NT2/D1 (cell line): ENCODE measurements around the gene TCAF2.
"Not testable (repeated sequence)": the region's sequence is repeated elsewhere in the genome, so short reads cannot be mapped to it uniquely, and the experiment has no call there.

ENCODE experiments used
- DNase-seq: peaks from one replicate; pipeline ENCODE4 v3.0.0-alpha.2; 2011; ENCODE audit warnings: low read depth, low spot score
- H3K27me3 ChIP-seq: 2 replicates; pipeline ENCODE4 v1.6.0; 2011; ENCODE audit warnings: mild to moderate bottlenecking; ENCODE audit not compliant: insufficient read length, insufficient read depth
- H3K36me3 ChIP-seq: 2 replicates; pipeline ENCODE4 v1.6.1; 2011; ENCODE audit warnings: mild to moderate bottlenecking, low read length, mixed read lengths; ENCODE audit not compliant: insufficient read depth, insufficient read length
- H3K4me1 ChIP-seq: 2 replicates; pipeline ENCODE4 v1.5.1; 2011; ENCODE audit not compliant: insufficient read depth, insufficient read length
- H3K4me3 ChIP-seq: 2 replicates; pipeline ENCODE4 v1.5.1; 2011; ENCODE audit warnings: low read depth; ENCODE audit not compliant: insufficient read length
- H3K9ac ChIP-seq: 2 replicates; pipeline ENCODE4 v1.6.0; 2011; ENCODE audit warnings: low read depth; ENCODE audit not compliant: insufficient read length
- H3K9me3 ChIP-seq: 2 replicates; pipeline ENCODE4 v1.5.1; 2011; ENCODE audit warnings: mild to moderate bottlenecking, low read length; ENCODE audit not compliant: insufficient read depth

TCAF2 gene

DNA sequence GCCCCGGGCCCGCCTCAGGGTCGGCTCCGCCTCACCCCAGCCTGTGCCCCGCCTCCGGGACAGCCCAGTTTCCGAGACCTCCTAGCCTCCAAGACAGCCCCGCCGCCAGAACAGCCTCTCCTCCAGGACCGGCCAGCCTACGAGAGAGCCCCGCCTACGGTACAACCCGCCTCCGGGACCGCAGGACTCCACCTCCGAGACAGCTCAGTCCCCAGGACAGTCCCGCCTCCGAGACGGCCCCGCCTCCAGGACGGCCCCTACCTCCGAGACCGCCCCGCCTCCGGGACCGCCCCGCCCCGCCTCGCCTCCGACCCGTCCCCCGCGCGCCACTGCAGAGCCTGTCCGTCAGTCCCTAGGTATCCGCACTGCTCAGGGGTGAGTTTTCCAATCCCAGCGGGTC is at the start of gene TCAF2:
Gene TCAF2 (plus strand): TSS at position 329 of the 400 bp plus-strand sequence.
- H3K4me3 ChIP-seq, H3K27me3 ChIP-seq, H3K9me3 ChIP-seq, H3K36me3 ChIP-seq, H3K9ac ChIP-seq, H3K4me1 ChIP-seq, DNase-seq: not testable (repeated sequence)

DNA sequence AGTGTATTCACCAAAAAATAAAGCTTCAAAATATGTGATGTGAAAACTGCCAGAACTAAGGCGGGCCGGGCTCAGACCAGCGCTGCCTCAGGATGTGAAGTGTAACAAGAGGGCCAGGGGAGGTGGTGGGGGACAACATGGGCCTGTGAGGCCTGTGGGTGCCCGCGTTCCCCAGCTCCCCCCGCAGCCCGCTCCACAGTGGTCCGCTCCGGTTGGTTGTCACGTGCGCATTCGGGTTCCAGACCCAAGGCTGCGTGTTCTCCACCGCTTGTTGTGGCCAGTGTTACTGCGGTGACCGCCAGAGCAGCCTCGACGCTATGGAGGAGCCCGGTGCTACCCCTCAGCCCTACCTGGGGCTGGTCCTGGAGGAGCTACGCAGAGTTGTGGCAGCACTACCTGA is 49.3 kb upstream of the TCAF2 start, which contains the start of gene CTAGE15:
Gene CTAGE15 (plus strand): TSS at position 301 of the 400 bp plus-strand sequence. CDS start 17 bp downstream, at position 318.
- not testable (repeated sequence) for H3K9ac ChIP-seq, H3K27me3 ChIP-seq, DNase-seq, H3K36me3 ChIP-seq, H3K4me1 ChIP-seq, H3K4me3 ChIP-seq, H3K9me3 ChIP-seq

DNA sequence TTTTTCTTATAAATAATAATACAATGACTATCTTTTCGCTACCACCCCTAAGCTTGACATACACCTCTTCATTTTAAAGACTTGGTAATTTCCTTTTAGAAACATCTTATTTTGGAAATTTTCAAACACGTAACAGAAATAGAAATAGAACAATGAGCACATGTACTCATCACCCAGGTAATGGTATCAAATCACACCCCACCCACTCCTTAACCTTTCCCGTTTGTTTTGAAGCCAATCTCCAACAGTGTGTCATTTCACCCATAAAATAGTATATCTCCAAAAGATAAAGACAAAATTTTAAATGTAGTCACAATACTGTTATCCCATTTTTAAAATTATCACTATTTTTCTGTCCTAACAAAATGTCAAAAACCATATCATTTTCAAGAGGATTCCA is 32.6 kb upstream of the TCAF2 start:
- H3K9ac ChIP-seq, H3K36me3 ChIP-seq, DNase-seq, H3K4me3 ChIP-seq, H3K4me1 ChIP-seq, H3K27me3 ChIP-seq, H3K9me3 ChIP-seq: not testable (repeated sequence)

DNA sequence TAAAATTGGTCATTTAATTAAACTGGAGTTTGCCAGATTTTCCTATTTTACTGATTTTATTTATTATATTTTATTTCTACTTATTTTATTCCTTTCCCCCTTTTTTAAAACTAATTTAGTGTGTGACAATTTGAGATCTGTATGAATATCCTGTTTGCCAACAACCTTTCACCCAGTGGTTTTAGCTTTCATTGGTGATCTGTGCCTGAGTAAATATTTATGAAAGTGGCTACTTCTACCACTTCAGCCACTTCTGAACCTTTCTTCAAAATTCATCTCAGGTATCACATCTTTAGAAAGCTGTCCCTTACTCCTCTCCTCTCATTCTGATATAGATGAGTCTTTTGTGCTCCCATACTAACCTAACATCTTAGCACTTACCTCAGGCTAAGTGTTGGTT is 30.9 kb upstream of the TCAF2 start:
- not testable (repeated sequence) for H3K4me1 ChIP-seq, H3K36me3 ChIP-seq, H3K9me3 ChIP-seq, DNase-seq, H3K9ac ChIP-seq, H3K27me3 ChIP-seq, H3K4me3 ChIP-seq

DNA sequence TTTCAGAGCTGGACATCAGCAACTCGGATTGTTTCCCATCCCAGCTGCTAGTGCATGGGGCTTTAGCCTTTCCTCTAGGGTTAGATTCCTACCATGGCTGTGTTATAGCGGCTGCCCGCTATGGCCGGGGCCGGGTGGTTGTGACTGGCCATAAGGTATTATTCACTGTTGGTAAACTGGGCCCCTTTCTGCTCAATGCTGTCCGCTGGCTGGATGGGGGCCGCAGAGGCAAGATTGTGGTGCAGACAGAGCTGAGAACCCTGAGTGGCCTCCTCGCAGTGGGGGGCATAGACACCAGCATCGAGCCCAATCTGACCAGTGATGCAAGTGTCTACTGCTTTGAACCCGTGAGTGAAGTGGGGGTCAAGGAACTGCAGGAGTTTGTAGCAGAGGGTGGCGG is 22.7 kb upstream of the TCAF2 start:
- DNase-seq, H3K36me3 ChIP-seq, H3K4me3 ChIP-seq, H3K4me1 ChIP-seq, H3K9ac ChIP-seq, H3K9me3 ChIP-seq, H3K27me3 ChIP-seq: not testable (repeated sequence)

DNA sequence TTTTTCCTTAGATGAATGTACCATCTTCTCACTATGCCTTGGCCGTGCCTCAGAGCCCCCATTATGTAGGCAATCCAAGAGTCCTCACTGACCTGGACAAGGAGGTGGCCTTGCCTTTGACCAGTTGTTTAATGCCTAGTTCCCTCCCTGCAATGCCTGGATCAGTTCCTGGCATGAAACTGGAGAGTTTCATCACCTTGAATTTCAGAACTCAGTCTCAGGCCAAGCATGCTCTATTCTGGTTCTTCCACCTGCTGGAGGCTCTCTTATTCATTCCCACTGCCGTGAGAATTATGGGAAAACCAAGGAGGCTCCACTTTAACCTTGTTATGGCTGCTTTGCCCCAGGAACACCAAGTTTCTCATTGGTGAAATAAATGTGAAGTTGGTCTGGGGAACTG is 17.2 kb upstream of the TCAF2 start:
- not testable (repeated sequence) for H3K27me3 ChIP-seq, H3K4me1 ChIP-seq, H3K9ac ChIP-seq, H3K4me3 ChIP-seq, H3K36me3 ChIP-seq, DNase-seq, H3K9me3 ChIP-seq

DNA sequence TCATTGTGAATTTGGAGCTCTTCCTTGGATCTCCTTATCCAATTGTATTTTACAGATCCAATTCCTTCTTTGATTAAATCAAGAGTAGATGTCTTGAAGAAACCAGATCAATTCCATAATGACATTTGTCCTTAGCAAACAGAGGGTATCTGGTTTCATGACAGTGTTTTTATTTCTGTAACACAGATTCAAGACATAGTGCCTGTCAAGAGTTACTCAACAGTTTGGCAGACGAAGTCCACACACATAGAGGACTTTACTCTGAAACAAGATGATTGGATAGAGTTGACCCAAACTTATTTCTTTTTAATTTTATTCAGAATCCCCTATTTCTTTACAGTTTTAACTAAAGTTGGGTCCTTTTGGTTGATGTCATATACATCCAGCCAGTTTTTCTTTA is 14.7 kb upstream of the TCAF2 start:
- H3K9me3 ChIP-seq, H3K4me3 ChIP-seq, H3K27me3 ChIP-seq, H3K4me1 ChIP-seq, H3K36me3 ChIP-seq, DNase-seq, H3K9ac ChIP-seq: not testable (repeated sequence)

DNA sequence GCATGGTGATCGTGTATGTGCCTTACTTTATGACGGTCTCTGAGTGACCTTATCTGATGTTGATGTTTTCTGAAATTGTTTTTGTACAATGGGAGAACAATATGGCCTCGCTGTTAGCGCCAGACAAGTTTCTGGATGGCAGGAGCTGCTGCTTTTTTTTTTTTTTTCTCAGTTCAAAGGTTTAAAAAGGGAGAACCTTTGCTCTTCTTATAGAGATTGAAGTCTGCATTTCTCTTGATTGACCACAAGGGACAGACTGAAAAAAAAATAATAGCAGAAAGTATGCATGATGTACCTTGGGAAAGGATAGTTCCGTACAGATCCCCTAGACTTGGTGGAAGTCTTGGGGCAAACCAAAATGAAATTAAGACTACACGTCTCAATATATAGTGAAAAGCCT is 5.2 kb upstream of the TCAF2 start:
- not testable (repeated sequence) for DNase-seq, H3K4me3 ChIP-seq, H3K4me1 ChIP-seq, H3K36me3 ChIP-seq, H3K9ac ChIP-seq, H3K9me3 ChIP-seq, H3K27me3 ChIP-seq

DNA sequence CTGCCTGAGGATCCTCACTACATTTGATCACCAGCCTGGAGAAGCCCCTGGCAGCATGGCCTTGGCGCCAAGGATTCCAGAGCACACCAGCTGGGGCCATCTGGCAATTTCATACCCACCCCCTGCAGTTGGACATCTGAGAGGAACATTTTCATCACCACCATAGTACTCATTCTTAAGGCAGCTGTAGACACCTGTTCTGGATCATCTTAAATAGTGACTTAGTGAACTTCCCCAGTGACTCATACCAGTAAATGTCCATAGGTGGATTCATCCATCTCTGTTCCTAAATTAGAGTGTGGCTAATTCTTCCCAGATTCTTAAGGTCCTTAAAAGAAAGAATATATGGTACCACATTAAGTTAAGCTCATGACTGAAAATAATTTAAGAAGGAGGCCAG is 3.6 kb upstream of the TCAF2 start:
- not testable (repeated sequence) for H3K4me1 ChIP-seq, H3K4me3 ChIP-seq, DNase-seq, H3K36me3 ChIP-seq, H3K9ac ChIP-seq, H3K27me3 ChIP-seq, H3K9me3 ChIP-seq

DNA sequence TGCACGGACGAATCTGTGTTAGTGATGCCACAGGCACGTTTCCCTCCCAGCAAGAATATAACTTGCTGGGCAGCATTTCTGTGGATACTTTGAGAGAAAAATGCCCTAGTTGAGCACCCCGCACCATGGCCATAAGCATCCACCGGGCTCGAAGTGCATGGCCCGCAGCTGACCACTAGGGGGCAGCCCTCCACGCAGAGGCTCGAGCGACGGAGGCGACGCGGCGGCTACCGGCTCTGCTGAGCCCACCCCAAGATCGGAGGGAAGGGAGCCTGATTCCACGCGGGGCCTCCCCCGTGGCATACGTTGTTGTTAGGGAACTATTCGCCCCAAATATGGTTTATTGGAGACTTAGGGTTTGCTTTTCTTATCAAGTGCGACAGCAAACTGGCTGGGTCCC is 716 bp upstream of the TCAF2 start:
- H3K4me3 ChIP-seq, H3K9ac ChIP-seq, DNase-seq, H3K27me3 ChIP-seq, H3K9me3 ChIP-seq, H3K4me1 ChIP-seq, H3K36me3 ChIP-seq: not testable (repeated sequence)

DNA sequence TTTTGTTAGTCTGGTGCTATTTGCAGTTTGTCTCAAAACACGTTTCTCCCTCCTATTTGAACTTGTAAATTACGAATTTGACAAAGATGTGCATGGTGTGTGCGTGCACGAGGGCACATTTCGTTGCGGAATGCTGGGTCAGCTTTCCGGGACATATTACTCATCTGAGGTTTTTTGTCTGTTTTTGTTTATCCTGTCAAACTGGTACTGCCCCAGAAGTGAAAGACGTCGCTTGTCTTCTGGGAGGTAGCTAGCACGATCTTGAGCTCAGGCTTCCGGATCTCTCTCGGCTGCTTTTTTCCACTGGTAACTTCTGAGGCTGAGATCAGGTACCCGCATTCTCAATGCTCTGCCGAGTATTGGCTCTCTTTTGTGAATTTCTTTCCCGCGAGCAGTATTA is 401 bp downstream of the TCAF2 start:
- not testable (repeated sequence) for DNase-seq, H3K4me3 ChIP-seq, H3K9ac ChIP-seq, H3K36me3 ChIP-seq, H3K4me1 ChIP-seq, H3K27me3 ChIP-seq, H3K9me3 ChIP-seq

DNA sequence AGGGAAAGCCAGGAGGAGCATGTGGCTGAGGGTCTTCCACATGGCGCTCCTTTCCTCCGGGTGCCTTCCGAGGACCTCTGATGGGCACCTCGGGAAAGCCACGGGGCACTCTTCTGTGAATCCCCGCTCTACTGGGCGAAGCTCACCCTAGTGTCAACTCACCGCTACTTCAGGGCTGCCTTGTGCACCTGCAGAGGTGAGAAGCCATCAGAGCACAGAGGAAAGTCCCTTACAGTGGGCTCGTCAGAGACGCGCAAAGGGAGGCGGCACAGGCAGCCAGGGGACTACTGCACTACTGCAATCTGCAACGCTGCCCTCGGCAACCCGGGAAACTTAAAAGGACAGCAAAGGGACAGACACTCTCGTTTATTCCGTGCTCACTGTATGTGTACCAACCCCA is 1.4 kb downstream of the TCAF2 start:
- DNase-seq, H3K9me3 ChIP-seq, H3K27me3 ChIP-seq, H3K4me3 ChIP-seq, H3K36me3 ChIP-seq, H3K9ac ChIP-seq, H3K4me1 ChIP-seq: not testable (repeated sequence)

DNA sequence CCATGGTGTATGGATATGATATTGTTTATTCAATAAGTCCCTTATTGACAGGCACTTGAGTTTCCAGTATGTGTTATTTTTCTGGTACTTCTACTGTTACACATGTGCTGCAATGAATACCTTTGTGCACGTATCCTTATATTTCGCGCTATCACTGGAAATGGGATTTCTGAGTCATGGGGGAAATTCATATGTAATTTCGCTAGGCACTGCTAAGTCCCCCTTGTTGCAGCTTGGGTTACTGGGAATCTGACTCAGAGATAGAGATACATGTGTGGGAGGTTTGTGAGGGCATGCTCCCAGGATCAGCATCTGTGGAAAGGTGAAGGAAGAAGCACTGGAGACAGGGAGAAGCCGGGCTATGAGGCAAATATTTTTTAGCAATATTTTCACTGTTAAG is 9.9 kb downstream of the TCAF2 start:
- not testable (repeated sequence) for H3K36me3 ChIP-seq, H3K9me3 ChIP-seq, H3K9ac ChIP-seq, H3K4me3 ChIP-seq, H3K4me1 ChIP-seq, DNase-seq, H3K27me3 ChIP-seq
